ENCODE data around the gene CEACAM16.

CEACAM16 gene

GRCh38 chr19:44723299-44723951 is 24.5 kb downstream of the CEACAM16 start:
- no peak for TF ChIP-seq FOXP2 (optimal IDR thresholded peaks at IDR 0.05; ENCODE audit: borderline replicate concordance, extremely low read depth, extremely low read length, insufficient read depth)
- TF ChIP-seq TAF1 (IDR thresholded peaks at IDR 0.05; ENCODE audit: borderline replicate concordance, insufficient read depth, low read length) = no peak
- no peak for TF ChIP-seq SIN3A (IDR thresholded peaks at IDR 0.05; ENCODE audit: borderline replicate concordance, insufficient read depth, low read length)
- TF ChIP-seq POLR2AphosphoS5 (IDR thresholded peaks at IDR 0.05; ENCODE audit: low read depth, low read length) = no peak
- TF ChIP-seq REST (IDR thresholded peaks at IDR 0.05; ENCODE audit: insufficient read depth in 1 of 2, low read depth in 2 of 2, low read length in 2 of 2) = no peak

GRCh38 chr19:44723952-44724319 is 25.0 kb downstream of the CEACAM16 start:
- TF ChIP-seq TAF1 (IDR thresholded peaks at IDR 0.05; ENCODE audit: borderline replicate concordance, insufficient read depth, low read length) (no peak), REST (IDR thresholded peaks at IDR 0.05; ENCODE audit: insufficient read depth in 1 of 2, low read depth in 2 of 2, low read length in 2 of 2) (no peak), SIN3A (IDR thresholded peaks at IDR 0.05; ENCODE audit: borderline replicate concordance, insufficient read depth, low read length) (no peak), POLR2AphosphoS5 (IDR thresholded peaks at IDR 0.05; ENCODE audit: low read depth, low read length) (no peak), FOXP2 (optimal IDR thresholded peaks at IDR 0.05; ENCODE audit: borderline replicate concordance, extremely low read depth, extremely low read length, insufficient read depth) (peak; percentile 55)

GRCh38 chr19:44725251-44725650 is 26.3 kb downstream of the CEACAM16 start:
- TF ChIP-seq SIN3A (IDR thresholded peaks at IDR 0.05; ENCODE audit: borderline replicate concordance, insufficient read depth, low read length) (no peak), REST (IDR thresholded peaks at IDR 0.05; ENCODE audit: insufficient read depth in 1 of 2, low read depth in 2 of 2, low read length in 2 of 2) (no peak), FOXP2 (optimal IDR thresholded peaks at IDR 0.05; ENCODE audit: borderline replicate concordance, extremely low read depth, extremely low read length, insufficient read depth) (no peak), POLR2AphosphoS5 (IDR thresholded peaks at IDR 0.05; ENCODE audit: low read depth, low read length) (no peak), TAF1 (IDR thresholded peaks at IDR 0.05; ENCODE audit: borderline replicate concordance, insufficient read depth, low read length) (no peak)

GRCh38 chr19:44725684-44726083 is 26.7 kb downstream of the CEACAM16 start:
- TF ChIP-seq POLR2AphosphoS5 (IDR thresholded peaks at IDR 0.05; ENCODE audit: low read depth, low read length) (no peak), SIN3A (IDR thresholded peaks at IDR 0.05; ENCODE audit: borderline replicate concordance, insufficient read depth, low read length) (no peak), FOXP2 (optimal IDR thresholded peaks at IDR 0.05; ENCODE audit: borderline replicate concordance, extremely low read depth, extremely low read length, insufficient read depth) (no peak), REST (IDR thresholded peaks at IDR 0.05; ENCODE audit: insufficient read depth in 1 of 2, low read depth in 2 of 2, low read length in 2 of 2) (no peak), TAF1 (IDR thresholded peaks at IDR 0.05; ENCODE audit: borderline replicate concordance, insufficient read depth, low read length) (no peak)

Measured in PFSK-1 (cell line).